IMR-90 (cell line): Measurements from ENCODE around the gene NBPF4. TPM values are rescaled to one million over a fixed set of nuclear protein-coding genes. Genes with fewer than 3 reads are reported as not detected.

Experiments used
- ATAC-seq: fragments of 200-7000 bp; cut with Tn5 transposase; 2 replicates; pipeline ENCODE4 v1.9.1; 2020; ENCODE audit warnings: low read depth, mild to moderate bottlenecking, moderate library complexity
- BruUV-seq: library from RNA; stranded (reverse); fragments of 400-500 nt; replicated peaks from 2 replicates; lab custom pipeline; 2021; lab: Mats Ljungman, UMichigan
- CTCF ChIA-PET: fragments of 300-600 bp; formaldehyde crosslinking; extraction: SDS; loops from one replicate; lab custom pipeline; 2021; ENCODE audit warnings: antibody characterized with exemption; lab: Yijun Ruan, JAX
- POLR2A ChIA-PET: fragments of 300-600 bp; sonication (Branson Sonifier 250); formaldehyde crosslinking; loops from one replicate; lab custom pipeline; 2022; ENCODE audit warnings: antibody characterized with exemption; ENCODE audit not compliant: unreplicated experiment; lab: Charles Lee
- DNase-seq: peaks from one replicate; pipeline ENCODE4 v3.0.0; 2013
- H2AFZ ChIP-seq: replicated peaks from 2 replicates; pipeline ENCODE3; 2013; ENCODE audit warnings: low read length, mild to moderate bottlenecking; ENCODE audit not compliant: poor library complexity
- H2AK5ac ChIP-seq: 2 replicates; pipeline ENCODE4 v1.6.1; 2013; ENCODE audit warnings: low read depth, low read length, inconsistent platforms
- H2AK9ac ChIP-seq: replicated peaks from 2 replicates; pipeline ENCODE3; 2013; ENCODE audit warnings: mild to moderate bottlenecking, low read depth, low read length, moderate library complexity; ENCODE audit not compliant: poor library complexity
- H2BK120ac ChIP-seq: 2 replicates; pipeline ENCODE4 v1.6.1; 2013; ENCODE audit warnings: low read depth, low read length, inconsistent platforms
- H2BK15ac ChIP-seq: 3 replicates; pipeline ENCODE4 v1.6.1; 2013; ENCODE audit warnings: low read depth, low read length, inconsistent platforms
- H2BK20ac ChIP-seq: 2 replicates; pipeline ENCODE4 v1.6.1; 2013; ENCODE audit warnings: low read depth, mild to moderate bottlenecking, inconsistent platforms, low read length, moderate library complexity
- H2BK5ac ChIP-seq: 2 replicates; pipeline ENCODE4 v1.6.1; 2013; ENCODE audit warnings: mild to moderate bottlenecking, low read depth, low read length, inconsistent platforms; ENCODE audit not compliant: poor library complexity, severe bottlenecking
- H3K14ac ChIP-seq: replicated peaks from 2 replicates; pipeline ENCODE4 v1.6.1; 2013; ENCODE audit warnings: low read depth, low read length, inconsistent platforms
- H3K18ac ChIP-seq: 2 replicates; pipeline ENCODE4 v1.6.1; 2013; ENCODE audit warnings: low read depth, low read length, control low read depth
- H3K23ac ChIP-seq: 2 replicates; pipeline ENCODE4 v1.6.1; 2013; ENCODE audit warnings: low read depth, low read length, inconsistent platforms
- H3K27ac ChIP-seq: 2 replicates; pipeline ENCODE4 v1.5.1; 2013; ENCODE audit warnings: mild to moderate bottlenecking, control low read depth, low read length; ENCODE audit not compliant: insufficient read depth
- H3K27me3 ChIP-seq: 2 replicates; pipeline ENCODE4 v1.6.1; 2013; ENCODE audit warnings: low read length; ENCODE audit not compliant: control insufficient read depth, insufficient read depth
- H3K36me3 ChIP-seq: 2 replicates; pipeline ENCODE4 v1.6.1; 2013; ENCODE audit warnings: low read length, mixed read lengths; ENCODE audit not compliant: control insufficient read depth, insufficient read depth
- H3K4ac ChIP-seq: 2 replicates; pipeline ENCODE4 v1.6.1; 2013; ENCODE audit warnings: low read depth, low read length, inconsistent platforms
- H3K4me1 ChIP-seq: 2 replicates; pipeline ENCODE4 v1.6.1; 2013; ENCODE audit warnings: low read length, mixed read lengths; ENCODE audit not compliant: control insufficient read depth, insufficient read depth
- H3K4me2 ChIP-seq: 2 replicates; pipeline ENCODE4 v1.6.1; 2013; ENCODE audit warnings: low read depth, mild to moderate bottlenecking, control low read depth, low read length, moderate library complexity
- H3K4me3 ChIP-seq: 2 replicates; pipeline ENCODE4 v1.5.1; 2013; ENCODE audit warnings: low read depth, mild to moderate bottlenecking, control low read depth, low read length, moderate library complexity; ENCODE audit not compliant: insufficient read depth
- H3K56ac ChIP-seq: 2 replicates; pipeline ENCODE4 v1.6.1; 2013; ENCODE audit warnings: low read length, inconsistent platforms; ENCODE audit not compliant: insufficient read depth; ENCODE audit errors: extremely low read depth
- H3K79me1 ChIP-seq, 2 experiments: 2 replicates each; pipeline ENCODE4 v1.6.1; 2013; ENCODE audit warnings: low read length in 2 of 2, inconsistent platforms in 1 of 2, low read depth in 1 of 2
- H3K9ac ChIP-seq: 2 replicates; pipeline ENCODE4 v1.6.1; 2013; ENCODE audit warnings: low read depth, low read length, control low read depth
- H3K9me1 ChIP-seq: 2 replicates; pipeline ENCODE4 v1.6.1; 2013; ENCODE audit warnings: low read length, inconsistent platforms; ENCODE audit not compliant: insufficient read depth
- H3K9me3 ChIP-seq: 2 replicates; pipeline ENCODE4 v1.6.1; 2013; ENCODE audit warnings: low read length; ENCODE audit not compliant: control insufficient read depth, insufficient read depth
- H4K20me1 ChIP-seq: 2 replicates; pipeline ENCODE4 v1.6.1; 2013; ENCODE audit warnings: low read length, inconsistent platforms; ENCODE audit not compliant: insufficient read depth
- H4K5ac ChIP-seq: 2 replicates; pipeline ENCODE4 v1.6.1; 2013; ENCODE audit warnings: mild to moderate bottlenecking, low read depth, low read length, control low read depth
- H4K8ac ChIP-seq, 2 experiments: 2 replicates each; pipeline ENCODE4 v1.6.1; 2013; ENCODE audit warnings: low read depth in 2 of 2, low read length in 2 of 2, control low read depth in 1 of 2, inconsistent platforms in 1 of 2
- H4K91ac ChIP-seq: 2 replicates; pipeline ENCODE4 v1.6.1; 2013; ENCODE audit warnings: low read depth, low read length, inconsistent platforms; ENCODE audit not compliant: insufficient read depth
- BHLHE40 ChIP-seq: fragments of 150-350 bp; IDR thresholded peaks from 2 replicates; pipeline ENCODE4 v1.6.1; 2016; ENCODE audit warnings: mild to moderate bottlenecking, low read depth, low read length
- CEBPB ChIP-seq: IDR thresholded peaks from 2 replicates; pipeline ENCODE4 v1.6.1; 2012; ENCODE audit warnings: low read depth, low read length, improper control_type of control experiment
- CHD1 ChIP-seq: IDR thresholded peaks from 2 replicates; pipeline ENCODE4 v1.6.1; 2012; ENCODE audit warnings: low read depth, low read length, improper control_type of control experiment
- FOS ChIP-seq: fragments of 150-350 bp; IDR thresholded peaks from 2 replicates; pipeline ENCODE4 v1.6.1; 2016; ENCODE audit warnings: low read depth, low read length
- MAFK ChIP-seq: IDR thresholded peaks from 2 replicates; pipeline ENCODE4 v1.6.1; 2012; ENCODE audit warnings: low read depth, low read length, improper control_type of control experiment
- MAZ ChIP-seq: IDR thresholded peaks from 2 replicates; pipeline ENCODE4 v1.6.1; 2012; ENCODE audit warnings: low read depth, mild to moderate bottlenecking, low read length, improper control_type of control experiment, moderate library complexity, borderline replicate concordance
- MXI1 ChIP-seq: IDR thresholded peaks from 2 replicates; pipeline ENCODE4 v1.6.1; 2012; ENCODE audit warnings: low read depth, mild to moderate bottlenecking, low read length, moderate library complexity, borderline replicate concordance
- NFE2L2 ChIP-seq: fragments of 150-350 bp; IDR thresholded peaks from 2 replicates; pipeline ENCODE4 v1.6.1; 2016; ENCODE audit warnings: low read depth, mild to moderate bottlenecking, low read length
- POLR2A ChIP-seq: IDR thresholded peaks from 2 replicates; pipeline ENCODE4 v1.6.1; 2012; ENCODE audit warnings: mild to moderate bottlenecking, low read depth, low read length
- RAD21 ChIP-seq: IDR thresholded peaks from 2 replicates; pipeline ENCODE4 v1.6.1; 2012; ENCODE audit warnings: low read length, improper control_type of control experiment
- RCOR1 ChIP-seq: IDR thresholded peaks from 2 replicates; pipeline ENCODE4 v1.6.1; 2012; ENCODE audit warnings: mild to moderate bottlenecking, low read length, improper control_type of control experiment; ENCODE audit not compliant: insufficient replicate concordance
- RFX5 ChIP-seq: IDR thresholded peaks from 2 replicates; pipeline ENCODE4 v1.8.0; 2012; ENCODE audit warnings: low read depth, mild to moderate bottlenecking, low read length, moderate library complexity
- SMC3 ChIP-seq: fragments of 150-350 bp; IDR thresholded peaks from 2 replicates; pipeline ENCODE4 v1.6.1; 2016; ENCODE audit warnings: low read depth, mild to moderate bottlenecking, antibody characterized with exemption, low read length, moderate library complexity
- USF2 ChIP-seq: fragments of 150-350 bp; IDR thresholded peaks from 2 replicates; pipeline ENCODE4 v1.6.1; 2017; ENCODE audit warnings: mild to moderate bottlenecking, antibody characterized with exemption, low read length, low read depth
- WGBS, 2 experiments: methylation state at CpG; one replicate each; pipeline versions ENCODE4 v1.1.5 to v1.1.7; 2013; ENCODE audit warnings: missing lambda C conversion rate in 2 of 2; ENCODE audit not compliant: insufficient read length in 1 of 2; ENCODE audit errors: extremely low coverage in 2 of 2; 5-methylcytosine and 5-hydroxymethylcytosine counted together
- dilution Hi-C: fragments of 300-500 bp; cut with HindIII; formaldehyde crosslinking; loops from one replicate; pipeline ENCODE4 v1.14.3; 2018; ENCODE audit warnings: low sequenced_read_pairs; ENCODE audit not compliant: unreplicated experiment
- in situ Hi-C: fragments of 300-500 bp; cut with MboI; formaldehyde crosslinking; loops from 3 replicates; pipeline ENCODE4 v1.14.3; 2019; ENCODE audit warnings: low sequenced_read_pairs, inconsistent platforms, mixed read lengths
- intact Hi-C: fragments of 100-400 bp; cut with micrococcal nuclease; formaldehyde crosslinking; loops from 2 replicates; pipeline ENCODE4 v1.10.0; 2022
- polyA plus RNA-seq, 3 experiments: library from polyadenylated mRNA; depleted of rRNA; stranded (reverse); fragments of >200 nt; gene quantifications; 2 replicates each; pipeline ENCODE4 v1.2.3, GENCODE V29; 2012; ENCODE audit warnings: low replicate concordance in 1 of 3
- total RNA-seq: library from RNA; depleted of rRNA; stranded (reverse); fragments of >200 nt; gene quantifications from 2 replicates; pipeline ENCODE4 v1.2.3, GENCODE V29; 2012
- TF ChIP-seq, protein P1 (sequence below): conservative IDR thresholded peaks from 2 replicates; pipeline ENCODE4 v1.5.1; 2012; ENCODE audit warnings: mild to moderate bottlenecking, low read depth, low read length, improper control_type of control experiment
- TF ChIP-seq, protein P2 (sequence below): fragments of 150-350 bp; IDR thresholded peaks from 2 replicates; pipeline ENCODE4 v1.6.1; 2016; ENCODE audit warnings: low read depth, mild to moderate bottlenecking, low read length, moderate library complexity, borderline replicate concordance

The NBPF4 gene
- total and polyA plus RNA-seq, 2 of the 4 experiments (the other 2 are of a cell fraction) = not detected

- no peak overlapping the region for H3K9ac ChIP-seq
- H2BK15ac ChIP-seq = no peak overlapping the region
- H3K27me3 ChIP-seq = no peaks in the 10 kb centered on the region
- no peak overlapping the region for H2BK20ac ChIP-seq
- CTCF ChIA-PET = no interaction called here
- no peak overlapping the region for H3K4me2 ChIP-seq
- H2AFZ ChIP-seq = no peak overlapping the region
- POLR2A ChIA-PET = no interaction called here
- dilution Hi-C loops = no loop called here
- in situ Hi-C loops = no loop called here
- no peak overlapping the region for H3K4ac ChIP-seq
- H3K4me1 ChIP-seq = no peaks in the 10 kb centered on the region
- H4K20me1 ChIP-seq = peaks cover 50% of the 10 kb centered on the region; the same call in 1 of the 2 replicates
- peaks cover 17 to 53% of the 10 kb centered on the region in 2 experiments for H3K79me1 ChIP-seq
- H3K9me3 ChIP-seq = no peaks in the 10 kb centered on the region
- H3K14ac ChIP-seq = no peak overlapping the region
- BruUV-seq = no TSS peak
- H3K27ac ChIP-seq = no peak overlapping the region
- H4K91ac ChIP-seq = no peak overlapping the region
- H3K9me1 ChIP-seq = no peaks in the 10 kb centered on the region
- no peak overlapping the region for H2AK9ac ChIP-seq
- intact Hi-C loops = loop anchor here (2.0 kb wide), 1 partner anchor 13 kb away; no protein-coding TSS in a partner anchor
- TF ChIP-seq SMC3 = no peak
- no peak for TF ChIP-seq RCOR1
- no peak for TF ChIP-seq RFX5
- no peak for TF ChIP-seq FOS
- TF ChIP-seq, protein P1, sequence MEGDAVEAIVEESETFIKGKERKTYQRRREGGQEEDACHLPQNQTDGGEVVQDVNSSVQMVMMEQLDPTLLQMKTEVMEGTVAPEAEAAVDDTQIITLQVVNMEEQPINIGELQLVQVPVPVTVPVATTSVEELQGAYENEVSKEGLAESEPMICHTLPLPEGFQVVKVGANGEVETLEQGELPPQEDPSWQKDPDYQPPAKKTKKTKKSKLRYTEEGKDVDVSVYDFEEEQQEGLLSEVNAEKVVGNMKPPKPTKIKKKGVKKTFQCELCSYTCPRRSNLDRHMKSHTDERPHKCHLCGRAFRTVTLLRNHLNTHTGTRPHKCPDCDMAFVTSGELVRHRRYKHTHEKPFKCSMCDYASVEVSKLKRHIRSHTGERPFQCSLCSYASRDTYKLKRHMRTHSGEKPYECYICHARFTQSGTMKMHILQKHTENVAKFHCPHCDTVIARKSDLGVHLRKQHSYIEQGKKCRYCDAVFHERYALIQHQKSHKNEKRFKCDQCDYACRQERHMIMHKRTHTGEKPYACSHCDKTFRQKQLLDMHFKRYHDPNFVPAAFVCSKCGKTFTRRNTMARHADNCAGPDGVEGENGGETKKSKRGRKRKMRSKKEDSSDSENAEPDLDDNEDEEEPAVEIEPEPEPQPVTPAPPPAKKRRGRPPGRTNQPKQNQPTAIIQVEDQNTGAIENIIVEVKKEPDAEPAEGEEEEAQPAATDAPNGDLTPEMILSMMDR = no peak
- no peak for TF ChIP-seq MAFK
- TF ChIP-seq, protein P2, sequence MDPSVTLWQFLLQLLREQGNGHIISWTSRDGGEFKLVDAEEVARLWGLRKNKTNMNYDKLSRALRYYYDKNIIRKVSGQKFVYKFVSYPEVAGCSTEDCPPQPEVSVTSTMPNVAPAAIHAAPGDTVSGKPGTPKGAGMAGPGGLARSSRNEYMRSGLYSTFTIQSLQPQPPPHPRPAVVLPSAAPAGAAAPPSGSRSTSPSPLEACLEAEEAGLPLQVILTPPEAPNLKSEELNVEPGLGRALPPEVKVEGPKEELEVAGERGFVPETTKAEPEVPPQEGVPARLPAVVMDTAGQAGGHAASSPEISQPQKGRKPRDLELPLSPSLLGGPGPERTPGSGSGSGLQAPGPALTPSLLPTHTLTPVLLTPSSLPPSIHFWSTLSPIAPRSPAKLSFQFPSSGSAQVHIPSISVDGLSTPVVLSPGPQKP = no peak
- TF ChIP-seq MAZ = no peak
- TF ChIP-seq MXI1 = no peak
- TF ChIP-seq RAD21 = no peak
- no peak for TF ChIP-seq NFE2L2
- no peak for TF ChIP-seq USF2
- TF ChIP-seq CHD1 = no peak
- TF ChIP-seq CEBPB = no peak
- TF ChIP-seq POLR2A = no peak
- no peak for TF ChIP-seq BHLHE40
- no peak for DNase-seq
- H2BK120ac ChIP-seq = no peak overlapping the region
- ATAC-seq = no peak
- H3K56ac ChIP-seq = no peak overlapping the region
- WGBS, 2 experiments = 63% methylated on average over 3 of the region's 7 CpGs; no CpG with 5 or more reads in 1 of the 2 experiments
- peaks cover 19% of the 10 kb centered on the region for H3K36me3 ChIP-seq
- H3K23ac ChIP-seq = no peak overlapping the region
- H3K18ac ChIP-seq = no peak overlapping the region
- no peak overlapping the region for H2AK5ac ChIP-seq
- H4K5ac ChIP-seq = no peak overlapping the region
- no peak overlapping the region for H4K8ac ChIP-seq
- no peak overlapping the region for H2BK5ac ChIP-seq
- H3K4me3 ChIP-seq = no peak overlapping the region
Measured at GRCh38 chr1:108190001-108190634, 53.8 kb downstream of the NBPF4 start.
